Activated CD4-positive, CD25-positive, alpha-beta regulatory T cell treated with anti-CD3 and anti-CD28 coated beads, Interleukin-2, amount 50 U/mL, for 72 hours (primary cell): ENCODE measurements around the gene ATP5ME.

ENCODE experiments used
- DNase-seq: peaks from one replicate; pipeline ENCODE4 v3.0.0; 2021

Gene ATP5ME

DNA sequence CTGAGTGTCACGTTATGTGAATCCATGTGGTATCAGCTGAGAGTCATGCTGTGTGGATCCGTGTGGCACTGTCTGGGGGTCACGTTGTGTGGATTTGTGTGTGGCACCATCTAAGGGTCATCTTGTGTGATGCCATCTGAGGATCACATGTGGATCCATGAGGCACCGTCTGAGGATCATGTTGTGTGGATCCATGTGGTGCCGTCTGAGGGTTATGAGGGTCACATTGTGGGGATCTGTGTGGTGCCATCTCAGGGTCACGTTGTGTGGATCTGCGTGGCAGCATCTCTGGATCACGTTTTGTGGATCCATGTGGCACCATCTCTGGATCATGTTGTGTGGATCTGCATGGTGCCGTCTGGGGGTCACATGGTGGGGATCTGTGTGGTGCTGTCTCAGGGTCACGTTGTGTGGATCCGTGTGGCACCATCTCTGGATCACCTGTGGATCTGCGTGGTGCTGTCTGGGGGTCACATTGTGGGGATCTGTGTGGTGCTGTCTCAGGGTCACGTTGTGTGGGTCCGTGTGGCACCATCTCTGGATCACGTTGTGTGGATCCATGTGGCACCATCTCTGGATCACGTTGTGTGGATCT lies 41.8 kb downstream of the ATP5ME start:
- DNase-seq, result no peak

- no peak for DNase-seq
Measured at GRCh38 chr4:630656-631055, 43.4 kb downstream of the ATP5ME start.

GRCh38 chr4:629915-630641 lies 44.0 kb downstream of the ATP5ME start:
- no peak for DNase-seq

DNA sequence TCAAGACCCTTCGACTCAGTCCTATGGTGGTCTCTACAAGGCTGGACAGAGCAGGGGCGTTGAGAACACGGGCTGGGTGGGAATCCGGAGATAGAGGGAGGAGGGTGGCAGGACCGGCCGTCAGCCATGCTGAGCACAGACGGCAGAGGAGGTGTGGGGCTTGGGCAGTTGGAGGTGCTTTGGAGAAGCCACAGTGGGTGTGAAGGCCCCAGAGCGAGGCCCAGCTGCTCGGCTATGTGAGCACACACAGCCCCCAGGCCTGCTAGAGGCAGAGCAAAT lies 44.5 kb downstream of the ATP5ME start:
- DNase-seq, result no peak

DNA sequence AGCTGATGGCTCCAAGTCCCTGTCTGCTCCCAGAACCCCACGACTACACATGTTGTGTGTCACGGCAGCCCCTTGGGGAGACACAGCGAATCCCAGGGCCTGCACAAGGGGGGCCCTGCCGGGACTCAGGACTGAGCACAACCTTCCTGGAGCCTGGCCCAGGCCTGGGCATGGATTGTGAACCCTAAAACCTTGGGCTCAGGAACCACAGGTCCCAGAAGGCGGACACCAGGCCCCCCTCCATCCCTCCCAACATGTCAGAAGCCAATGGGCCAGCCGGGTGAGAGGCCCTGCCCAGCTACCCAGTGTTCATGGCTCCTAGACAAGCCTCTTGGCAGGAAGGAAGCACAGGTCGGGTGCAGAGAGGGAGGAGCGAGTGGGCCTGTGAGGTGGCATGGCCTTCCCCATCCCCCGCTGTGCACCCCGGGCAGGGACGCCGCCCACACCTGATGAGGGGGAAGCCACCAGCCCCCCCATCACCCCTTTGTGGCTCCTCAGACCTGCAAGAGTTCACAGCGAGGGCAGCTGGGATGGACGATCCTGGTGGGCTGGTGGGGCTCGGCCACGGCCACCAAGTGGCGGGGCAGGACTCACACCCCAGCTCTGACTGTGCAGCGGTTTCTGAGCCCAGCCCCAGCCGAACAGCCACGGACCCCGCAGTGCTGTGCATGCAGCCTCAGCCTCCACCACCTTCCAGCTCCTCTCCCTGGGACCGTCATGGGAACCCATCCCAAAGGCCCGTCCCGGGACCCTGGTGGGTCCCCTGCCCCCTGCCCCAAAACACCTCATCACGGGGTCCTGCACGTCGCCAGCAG lies 45.0 kb downstream of the ATP5ME start:
- no peak for DNase-seq

- no peak for DNase-seq
Measured at GRCh38 chr4:628311-628741, 45.8 kb downstream of the ATP5ME start.

DNA sequence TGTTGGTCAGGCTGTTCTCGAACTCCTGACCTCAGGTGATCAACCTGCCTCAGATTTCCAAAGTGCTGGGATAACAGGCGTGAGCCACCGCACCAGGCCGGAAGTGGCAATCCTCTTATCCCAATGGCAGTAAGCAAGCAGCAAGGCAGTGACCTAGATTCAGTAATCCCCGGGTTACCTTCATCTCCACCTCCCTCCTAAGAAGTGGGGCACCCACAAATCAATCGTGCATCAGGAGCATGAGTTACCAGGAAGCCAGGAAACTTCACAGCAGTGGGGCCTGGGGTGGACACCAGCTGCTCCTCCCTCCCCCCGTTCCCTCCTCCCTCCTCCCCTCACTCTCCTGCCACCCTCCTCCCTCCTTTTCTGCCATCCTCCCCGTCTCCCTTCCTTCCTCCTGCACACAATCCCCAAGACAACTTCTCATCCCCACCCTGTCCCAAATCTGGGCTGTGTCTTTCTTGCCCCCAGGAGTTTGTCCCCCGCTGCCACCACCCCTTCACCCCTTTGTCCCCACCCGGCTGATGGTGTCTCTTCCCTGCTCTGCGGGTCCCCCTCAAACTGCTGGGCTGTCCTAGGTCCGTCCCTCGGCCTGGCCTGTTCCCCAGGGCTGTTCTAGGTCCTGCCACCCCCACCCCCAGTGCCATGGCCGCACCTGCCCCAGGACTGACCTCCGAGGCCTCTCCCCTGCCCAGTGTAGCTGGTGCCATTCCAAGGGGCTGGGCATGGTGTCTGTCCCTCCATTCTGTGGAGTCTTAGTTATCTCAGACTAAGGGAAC lies 46.5 kb downstream of the ATP5ME start:
- no peak for DNase-seq

GRCh38 chr4:626201-627091 lies 47.6 kb downstream of the ATP5ME start:
- no peak for DNase-seq

DNA sequence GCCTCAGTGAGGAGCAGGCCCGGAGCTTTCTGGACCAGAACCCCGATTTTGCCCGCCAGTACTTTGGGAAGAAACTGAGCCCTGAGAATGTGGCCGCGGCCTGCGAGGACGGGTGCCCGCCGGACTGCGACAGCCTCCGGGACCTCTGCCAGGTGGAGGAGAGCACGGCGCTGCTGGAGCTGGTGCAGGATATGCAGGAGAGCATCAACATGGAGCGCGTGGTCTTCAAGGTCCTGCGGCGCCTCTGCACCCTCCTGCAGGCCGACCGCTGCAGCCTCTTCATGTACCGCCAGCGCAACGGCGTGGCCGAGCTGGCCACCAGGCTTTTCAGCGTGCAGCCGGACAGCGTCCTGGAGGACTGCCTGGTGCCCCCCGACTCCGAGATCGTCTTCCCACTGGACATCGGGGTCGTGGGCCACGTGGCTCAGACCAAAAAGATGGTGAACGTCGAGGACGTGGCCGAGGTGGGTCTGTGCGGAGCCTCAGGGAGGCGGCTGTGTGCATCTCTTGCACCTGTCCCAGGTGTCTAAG lies 48.4 kb downstream of the ATP5ME start:
- no peak for DNase-seq

- DNase-seq, result no peak
Measured at GRCh38 chr4:624705-625590, 49.1 kb downstream of the ATP5ME start, which contains the start of gene PDE6B. Gene PDE6B, plus strand, starts transcription at chr4:625573. Its CDS starts 54 bp downstream, at chr4:625627.

DNA sequence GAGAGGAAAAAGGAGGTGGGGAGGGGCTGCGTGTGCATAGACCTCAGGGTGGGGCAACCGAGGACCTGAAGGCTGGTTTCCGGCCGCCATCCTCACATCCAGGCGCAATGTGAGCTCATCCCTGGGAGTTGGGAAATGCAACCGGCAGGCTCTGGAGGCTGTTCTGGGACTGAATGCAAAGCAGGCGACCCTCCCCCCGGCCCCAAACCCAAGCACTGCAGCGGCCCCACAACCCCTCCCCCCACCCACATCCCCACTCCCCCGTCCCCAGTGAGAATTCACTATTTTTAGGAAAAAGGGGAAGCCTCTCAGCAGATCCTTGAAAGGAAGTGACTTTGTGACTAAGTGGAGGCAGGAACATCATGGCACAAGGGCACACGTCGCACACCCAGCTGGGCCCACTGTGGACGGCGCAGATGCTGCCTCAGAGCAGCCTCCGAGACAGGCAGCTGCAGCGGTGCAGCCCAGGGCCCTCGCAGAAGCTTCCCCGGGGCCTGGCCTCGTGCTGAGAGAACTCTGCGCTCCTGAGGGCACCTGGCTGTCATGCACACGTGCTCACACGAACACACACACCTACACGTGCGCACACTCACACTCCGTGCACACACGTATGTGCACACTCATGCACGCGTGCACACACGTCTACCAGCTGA lies 50.0 kb downstream of the ATP5ME start:
- no peak for DNase-seq

DNA sequence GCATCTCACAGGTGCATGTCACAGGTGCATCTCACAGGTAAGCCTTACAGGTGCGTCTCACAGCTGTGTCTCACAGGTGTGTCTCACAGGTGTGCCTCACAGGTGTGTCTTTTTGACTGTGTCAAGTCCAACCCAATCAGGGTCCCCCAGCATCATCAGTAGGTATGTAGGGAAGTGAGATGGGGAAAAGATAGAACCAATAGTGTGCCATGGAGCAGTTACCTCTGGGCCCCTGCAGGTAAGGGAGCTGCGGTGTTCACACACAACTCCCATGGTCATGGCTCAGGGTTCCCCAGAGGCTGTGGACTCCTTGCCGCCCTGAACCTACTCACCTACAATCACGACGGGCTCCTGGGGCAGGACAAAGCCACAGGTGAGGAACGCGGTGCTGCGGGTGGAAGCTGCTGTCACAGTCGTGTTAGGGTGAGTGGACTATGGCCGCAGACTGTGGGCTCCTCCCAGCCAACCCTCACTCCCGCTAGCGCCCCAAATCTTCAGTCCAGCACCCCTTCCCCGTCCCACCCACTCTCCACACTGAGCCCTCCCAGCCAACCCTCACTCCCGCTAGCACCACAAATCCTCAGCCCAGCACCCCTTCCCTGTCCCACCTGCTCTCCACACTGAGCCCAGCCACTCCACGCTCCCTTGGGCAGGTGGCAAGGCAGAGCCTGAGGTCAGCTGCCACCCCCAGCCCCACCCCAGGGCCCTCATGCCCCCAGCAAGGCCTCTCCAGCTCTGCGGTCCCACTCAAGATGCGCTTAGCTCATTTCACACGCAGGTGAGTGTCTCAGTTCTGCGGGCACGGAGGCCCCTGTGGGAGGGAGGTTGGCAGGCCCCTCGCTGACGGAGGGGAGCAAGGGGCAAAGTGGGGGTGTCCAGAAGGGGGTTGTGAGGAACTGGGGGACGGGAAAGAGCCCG lies 50.8 kb downstream of the ATP5ME start:
- no peak for DNase-seq
